ENCODE data around the gene SIGMAR1.

The SIGMAR1 gene

GRCh38 chr9:34629491-34629808, 8.1 kb downstream of the SIGMAR1 start:
- DNase-seq, result no peak

DNA sequence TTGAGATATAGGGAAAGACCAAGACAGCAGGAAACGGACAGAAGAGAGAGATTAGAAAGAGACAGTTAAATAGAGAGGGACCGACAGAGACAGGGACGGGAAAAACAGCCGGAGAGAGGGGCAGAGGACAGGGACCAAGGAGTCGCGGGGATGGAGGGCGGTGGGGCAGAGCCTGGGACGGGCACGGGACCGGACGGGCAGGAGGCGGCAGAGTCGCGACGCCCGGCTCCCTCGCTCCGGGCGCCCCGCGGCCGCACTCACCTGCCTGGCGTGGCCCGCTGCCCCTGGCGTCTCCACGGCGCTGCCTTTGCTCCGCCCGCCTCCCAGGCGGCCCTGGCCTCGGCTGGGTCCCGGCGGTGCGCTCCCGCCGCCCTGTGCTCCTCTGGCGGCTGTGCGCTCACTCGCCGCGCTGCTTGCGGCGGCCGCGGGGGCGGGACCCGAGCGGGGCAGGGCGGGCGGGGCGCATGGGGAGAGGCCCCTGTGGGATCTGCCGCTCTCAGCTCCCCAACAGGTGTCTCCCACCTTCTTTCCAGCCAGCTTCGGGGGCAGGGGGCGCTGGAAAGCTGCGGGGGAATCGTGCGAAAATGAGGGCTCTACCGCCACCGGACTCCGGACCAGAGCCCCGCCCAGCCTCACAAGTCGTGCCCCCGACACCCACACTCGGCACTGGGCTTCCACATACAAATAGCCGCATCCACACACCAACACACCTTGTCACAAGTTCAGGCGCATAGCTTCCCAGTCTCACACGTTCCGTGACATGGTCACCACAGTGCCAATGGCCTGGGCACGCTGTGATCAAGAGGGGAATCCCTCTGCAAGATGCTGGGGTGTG, 8.7 kb downstream of the SIGMAR1 start, which contains the start of gene ARID3C:
Gene ARID3C (minus strand): TSS at position 411 of the 835 bp plus-strand sequence. CDS start 1,052 bp downstream, outside the sequence.
- peak; percentile 6 to 56 (median 51) for DNase-seq

DNA sequence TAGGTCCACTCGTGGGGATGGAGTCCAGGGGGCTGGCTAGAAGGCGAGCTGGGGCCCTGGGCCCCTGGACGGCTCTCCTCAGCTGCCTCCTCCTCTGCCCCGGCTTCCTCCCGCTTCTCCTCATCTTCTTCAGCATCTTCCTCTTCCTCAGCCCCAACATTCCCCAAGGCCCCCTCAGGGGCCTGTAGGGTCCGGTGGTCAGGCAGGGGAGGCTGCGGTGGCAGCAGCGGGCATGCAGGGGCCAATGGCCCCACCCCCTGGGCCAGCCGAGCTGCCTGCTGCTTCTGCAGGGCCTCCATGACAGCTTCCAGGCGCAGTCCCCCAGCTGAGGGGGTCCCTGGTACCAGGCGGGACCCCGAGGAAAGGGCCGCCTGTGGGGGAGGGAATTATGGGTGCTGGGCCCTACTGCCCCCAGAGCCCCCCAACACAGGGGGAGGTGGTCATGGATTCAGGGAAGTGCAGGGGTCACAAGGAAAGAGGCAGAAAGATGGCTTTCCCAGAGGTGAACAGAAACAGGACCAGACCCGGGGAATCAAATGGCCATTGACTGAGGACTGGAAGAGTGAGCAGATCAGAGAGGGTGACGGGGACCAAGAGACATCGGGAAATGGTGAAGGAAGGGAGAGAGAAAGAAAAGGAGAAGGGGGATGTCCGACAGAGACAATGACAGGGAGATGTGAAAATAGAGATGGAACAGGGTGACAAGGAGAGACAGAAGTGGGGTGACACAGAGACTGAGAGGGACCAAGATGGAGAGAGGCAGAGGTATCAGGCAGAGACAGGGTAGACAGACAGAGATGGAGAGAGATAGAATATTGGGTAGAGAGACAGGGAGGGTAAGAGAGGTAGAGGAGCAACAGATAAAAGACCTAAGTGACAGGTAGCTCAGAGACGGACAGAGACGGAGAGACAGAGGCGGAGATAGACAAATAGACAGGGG, 9.6 kb downstream of the SIGMAR1 start:
- DNase-seq, result no peak

DNA sequence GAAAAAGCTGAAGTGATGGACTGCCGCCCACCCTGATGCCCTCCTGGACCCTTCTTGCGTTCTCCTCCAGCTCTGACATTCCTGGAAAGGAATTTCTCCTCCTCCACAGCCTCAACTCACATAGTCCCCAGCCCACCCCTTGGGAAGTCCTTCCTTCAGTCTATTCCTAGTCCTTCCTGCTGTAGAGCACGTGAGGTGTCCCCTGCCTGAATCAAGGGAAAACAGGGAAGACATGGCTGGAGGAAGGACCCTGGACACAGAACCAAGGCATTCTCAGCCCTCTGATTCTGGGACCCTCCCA, 12.5 kb downstream of the SIGMAR1 start:
- DNase-seq, result no peak

GRCh38 chr9:34624475-34625185, 13.0 kb downstream of the SIGMAR1 start:
- DNase-seq, result no peak

DNA sequence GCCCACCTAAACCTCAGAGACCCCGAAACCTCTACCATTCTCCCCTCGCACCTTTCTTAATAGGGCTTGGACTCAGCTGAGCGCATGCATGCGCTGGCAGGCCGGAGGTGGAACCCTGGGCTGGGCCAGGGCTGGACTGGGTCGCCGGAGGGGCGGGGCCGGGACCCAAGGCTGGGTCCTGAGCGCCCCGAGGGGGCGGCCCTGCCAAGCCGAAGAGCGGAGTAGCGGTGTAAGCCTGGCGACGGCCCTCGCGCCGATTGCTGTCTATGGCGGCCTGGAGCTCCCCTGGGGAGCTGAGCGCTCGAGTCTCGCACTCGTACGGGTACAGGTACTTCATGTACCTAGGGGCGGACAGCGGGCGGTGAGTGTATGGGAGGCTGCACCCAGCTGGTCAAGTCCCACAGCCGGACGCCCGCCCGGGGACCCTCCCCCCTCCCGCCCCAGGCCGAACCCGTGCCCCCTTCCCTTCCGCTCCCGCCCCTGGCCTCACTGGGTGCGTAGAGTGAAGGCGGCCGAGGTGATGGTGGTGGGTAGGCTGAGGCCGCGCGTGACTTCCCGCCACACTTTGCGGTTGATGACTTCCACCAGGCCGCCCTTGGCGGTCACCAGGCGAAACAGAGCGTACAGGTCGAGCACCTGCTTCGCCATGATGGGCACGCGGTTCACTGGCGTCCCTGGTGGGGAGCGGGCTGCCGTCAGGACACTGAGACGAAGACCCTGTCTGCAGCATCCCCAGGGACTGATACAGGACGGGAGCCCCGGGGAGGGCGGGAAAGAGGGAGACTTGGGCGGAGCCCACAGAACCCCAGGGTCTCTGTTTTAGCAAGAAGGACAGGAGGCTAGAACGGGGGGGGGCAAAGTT, 14.0 kb downstream of the SIGMAR1 start:
- no peak for DNase-seq

DNA sequence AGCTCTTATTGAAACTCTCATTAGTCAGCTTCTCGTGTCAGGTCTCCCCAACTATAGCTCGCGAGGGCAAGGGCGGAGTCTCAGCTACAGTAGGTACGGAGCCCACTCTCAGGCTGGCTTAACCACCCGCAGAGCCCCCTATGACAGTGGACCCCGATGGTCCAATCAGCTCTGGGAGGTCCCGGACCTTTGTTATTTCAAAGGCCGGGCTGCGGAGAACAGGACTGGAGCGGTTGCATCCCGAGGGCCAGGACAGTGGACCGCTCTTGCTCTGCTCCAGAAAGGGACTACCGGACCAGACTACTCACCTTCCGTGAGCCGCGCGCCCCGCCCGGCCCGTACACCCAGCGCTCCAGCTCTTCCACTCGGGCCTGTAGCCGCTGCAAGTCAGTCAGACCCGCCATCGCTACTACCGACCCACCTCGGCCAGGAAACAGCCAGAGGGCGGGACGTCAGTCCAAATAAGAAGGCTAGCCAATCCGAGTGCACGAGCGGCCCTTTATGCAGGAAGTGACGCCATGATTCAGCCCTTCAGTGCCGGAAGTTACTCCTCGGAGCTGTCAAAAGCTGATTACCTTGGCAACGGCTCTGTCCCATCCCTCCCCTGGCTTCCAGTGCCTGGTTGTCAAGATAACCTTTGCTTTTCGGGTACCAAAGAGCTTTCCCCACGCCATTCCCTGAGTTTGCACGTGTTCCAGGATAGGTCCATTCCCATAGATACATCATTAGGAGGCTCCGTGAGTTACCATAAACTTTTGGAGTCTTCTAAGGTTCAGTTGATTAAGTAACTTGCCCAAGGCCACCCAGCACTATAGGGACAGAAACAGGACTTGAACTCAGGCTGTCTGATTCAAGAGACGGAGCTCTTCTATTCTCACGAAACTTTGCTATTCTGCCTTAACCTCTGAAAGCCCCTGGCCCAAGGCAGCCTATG, 17.3 kb downstream of the SIGMAR1 start, which contains the start of gene DCTN3:
Gene DCTN3 (minus strand): TSS at position 435 of the 934 bp plus-strand sequence. CDS start 31 bp downstream, at position 404.
- DNase-seq, result peak; percentile 80 to 90 (median 90)

- no peak for DNase-seq
These were observed 22.5 kb downstream of the SIGMAR1 start for GRCh38 chr9:34615132-34615531.

GRCh38 chr9:34612788-34613390, 24.7 kb downstream of the SIGMAR1 start:
- DNase-seq, result peak; percentile 55 to 75 (median 74)

GRCh38 chr9:34611811-34612787, 25.5 kb downstream of the SIGMAR1 start, which contains the start of gene RPP25L:
RPP25L (minus strand) TSS chr9:34612097; CDS start chr9:34611296, 801 bp downstream.
- peak; percentile 73 to 87 (median 81) for DNase-seq

- DNase-seq, result no peak
These were observed 26.3 kb downstream of the SIGMAR1 start for GRCh38 chr9:34611251-34611810.

DNA sequence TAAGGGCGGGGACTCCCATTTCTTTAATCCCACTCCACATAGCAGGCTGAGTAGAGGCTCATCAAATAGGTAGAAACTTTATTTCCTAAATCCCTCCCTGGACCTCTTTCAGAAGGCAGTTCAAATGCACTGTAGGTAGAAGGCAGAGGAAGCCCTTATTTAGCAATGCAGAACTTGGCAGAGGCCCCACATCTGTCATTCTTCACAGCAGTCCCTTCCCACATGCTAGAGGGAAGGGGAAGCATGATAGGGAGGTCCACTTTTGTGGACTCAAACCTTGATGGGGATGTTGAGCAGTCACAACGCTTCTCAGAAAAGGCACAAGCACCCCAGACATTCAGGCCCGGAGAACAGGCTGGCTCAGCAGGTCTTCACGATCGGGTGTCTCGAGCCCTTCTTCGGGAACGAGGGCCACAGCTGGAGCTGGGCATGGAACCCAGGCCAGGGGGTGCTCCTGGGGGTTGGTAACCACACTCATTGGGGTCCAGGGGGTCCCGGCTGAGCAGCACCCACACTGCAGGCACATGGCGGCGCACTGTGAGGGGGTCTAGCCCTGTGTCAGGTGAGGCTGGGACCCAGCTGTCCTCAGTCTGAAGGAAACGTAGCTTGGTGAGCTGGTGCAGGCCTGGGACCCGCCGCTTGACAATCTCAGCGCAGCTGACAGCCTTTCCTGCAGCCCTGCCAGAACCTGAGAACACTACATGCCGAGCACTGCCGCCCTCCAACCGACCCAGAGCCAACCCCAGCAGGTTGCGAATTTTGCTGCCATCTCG, 27.0 kb downstream of the SIGMAR1 start:
- DNase-seq, result no peak

- no peak for DNase-seq
These were observed 30.3 kb downstream of the SIGMAR1 start for GRCh38 chr9:34607331-34607730.

DNA sequence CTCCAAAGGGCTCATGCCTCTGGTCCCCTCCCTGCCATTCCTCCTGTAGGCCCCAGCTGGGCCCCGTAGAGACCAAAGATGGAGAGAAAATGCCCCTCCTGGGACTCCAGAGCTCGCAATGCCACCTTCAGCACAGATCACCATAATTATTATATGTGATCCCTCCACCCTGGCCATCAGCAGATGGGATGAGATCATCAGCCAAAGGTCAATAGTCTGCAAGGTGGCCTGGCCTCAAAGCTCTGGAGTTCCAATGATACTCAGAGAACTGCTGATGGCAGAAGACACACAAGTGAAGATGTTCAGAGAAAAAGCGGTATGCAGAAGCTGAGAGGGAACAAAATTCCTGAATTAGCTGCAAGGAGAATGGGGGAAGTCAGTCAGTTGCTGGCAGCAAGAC, 30.7 kb downstream of the SIGMAR1 start:
- DNase-seq, result peak in 1 of 3 experiments; percentile 3

GRCh38 chr9:34606190-34606589, 31.4 kb downstream of the SIGMAR1 start:
- no peak for DNase-seq

GRCh38 chr9:34603610-34604231, 33.9 kb downstream of the SIGMAR1 start:
- DNase-seq, result peak; percentile 50 to 78 (median 76)

DNA sequence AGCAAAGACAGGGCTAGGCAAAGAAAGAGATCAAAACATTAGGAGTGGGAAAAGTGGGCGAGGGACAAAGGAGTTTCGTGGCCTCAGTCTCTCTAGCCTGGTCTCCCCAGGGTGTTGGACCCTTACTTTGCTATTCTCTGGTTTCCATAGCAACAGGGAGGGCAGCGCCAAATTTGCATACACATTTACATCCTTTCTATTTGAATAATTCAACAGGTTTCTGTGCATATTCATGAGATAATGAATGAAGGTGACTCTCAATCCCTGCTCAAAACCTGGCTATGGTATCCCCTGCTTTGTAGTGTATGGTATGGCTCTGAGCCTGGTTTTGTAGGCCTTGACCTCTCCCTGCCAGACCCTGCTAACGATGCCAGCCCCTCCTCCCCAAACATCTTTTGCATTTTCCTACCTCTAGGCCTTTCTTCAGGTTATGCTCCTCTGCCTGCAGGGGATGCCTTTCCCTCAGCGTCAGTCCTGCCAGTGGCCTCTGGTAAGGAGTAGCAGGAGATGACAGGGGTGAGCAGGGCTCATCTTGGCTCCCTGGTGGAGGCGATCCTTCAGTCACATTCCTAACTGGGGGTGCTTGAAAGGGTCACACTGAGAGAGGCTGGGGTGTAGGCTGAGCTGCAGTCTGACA, 35.5 kb downstream of the SIGMAR1 start:
- DNase-seq, result no peak
